Osteoblast (primary cell): ENCODE measurements around the gene TCF12. TPM values are rescaled to one million over a fixed set of nuclear protein-coding genes. Genes with fewer than 3 reads are reported as not detected.

Source experiments
- DNase-seq: peaks from one replicate; pipeline ENCODE4 v3.0.0; 2011; ENCODE audit warnings: low spot score, mixed read lengths; ENCODE audit not compliant: insufficient read length; ENCODE audit errors: missing footprints
- H2AFZ ChIP-seq: 2 replicates; pipeline ENCODE4 v1.6.0; 2011; ENCODE audit warnings: mild to moderate bottlenecking, low read length
- H3K27ac ChIP-seq: 2 replicates; pipeline ENCODE4 v1.5.1; 2011; ENCODE audit warnings: mild to moderate bottlenecking, low read depth, low read length, moderate library complexity
- H3K27me3 ChIP-seq: 2 replicates; pipeline ENCODE4 v1.6.0; 2012; ENCODE audit warnings: mild to moderate bottlenecking, control low read depth, inconsistent platforms, low read length, moderate library complexity; ENCODE audit not compliant: insufficient read depth
- H3K36me3 ChIP-seq: 2 replicates; pipeline ENCODE4 v1.5.1; 2011; ENCODE audit warnings: mild to moderate bottlenecking, low read length, control low read depth, moderate library complexity; ENCODE audit not compliant: insufficient read depth
- H3K4me1 ChIP-seq: 2 replicates; pipeline ENCODE4 v1.5.1; 2011; ENCODE audit warnings: mild to moderate bottlenecking, low read length, control low read depth, moderate library complexity; ENCODE audit not compliant: insufficient read depth
- H3K4me2 ChIP-seq: 2 replicates; pipeline ENCODE4 v1.6.0; 2011; ENCODE audit warnings: mild to moderate bottlenecking, low read length; ENCODE audit not compliant: insufficient read depth
- H3K4me3 ChIP-seq: fragments of 200-600 bp; sonication (generic); 3 replicates; pipeline ENCODE4 v1.5.1; 2012; ENCODE audit warnings: mild to moderate bottlenecking, low read length, inconsistent platforms; ENCODE audit not compliant: insufficient read depth
- H3K79me2 ChIP-seq: 2 replicates; pipeline ENCODE4 v1.6.0; 2012; ENCODE audit warnings: mild to moderate bottlenecking, low read length, control low read depth, inconsistent platforms; ENCODE audit not compliant: insufficient read depth
- H3K9me3 ChIP-seq: 2 replicates; pipeline ENCODE4 v1.5.1; 2011; ENCODE audit warnings: low read depth, low read length, control low read depth
- H4K20me1 ChIP-seq: 2 replicates; pipeline ENCODE4 v1.6.0; 2012; ENCODE audit warnings: mild to moderate bottlenecking, low read length, control low read depth; ENCODE audit not compliant: insufficient read depth
- total RNA-seq: library from RNA; depleted of rRNA; stranded (reverse); fragments of >200 nt; gene quantifications from 2 replicates; pipeline ENCODE4 v1.2.3, GENCODE V29; 2012
- TF ChIP-seq, protein P1 (sequence below): IDR thresholded peaks from 2 replicates; pipeline ENCODE4 v1.5.1; 2011; ENCODE audit warnings: mild to moderate bottlenecking, low read depth, low read length, moderate library complexity; ENCODE audit errors: extremely low read depth

TCF12 gene
- total RNA-seq, 1 donor = 86.5 TPM

DNA sequence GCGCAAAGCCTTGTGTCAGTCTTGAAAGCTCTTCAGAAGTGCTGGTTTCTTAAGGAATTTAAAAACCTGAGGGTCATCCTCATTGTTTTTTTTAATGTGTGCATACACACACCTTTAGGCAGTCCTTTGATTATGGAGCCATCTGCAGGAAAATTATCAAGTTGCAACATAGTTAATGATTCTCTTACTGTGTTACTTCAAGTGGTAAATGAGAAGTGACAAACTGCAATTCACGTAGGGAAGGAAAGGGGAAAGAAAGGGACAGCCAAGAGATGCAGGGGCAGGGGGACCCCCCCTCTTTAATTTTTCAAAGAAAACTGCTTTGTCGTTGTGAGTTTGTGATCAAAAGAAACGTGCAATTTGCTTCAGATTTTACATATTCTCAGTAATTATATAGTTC, 295.4 kb downstream of the TCF12 start:
- DNase-seq = no peak
- TF ChIP-seq, protein P1, sequence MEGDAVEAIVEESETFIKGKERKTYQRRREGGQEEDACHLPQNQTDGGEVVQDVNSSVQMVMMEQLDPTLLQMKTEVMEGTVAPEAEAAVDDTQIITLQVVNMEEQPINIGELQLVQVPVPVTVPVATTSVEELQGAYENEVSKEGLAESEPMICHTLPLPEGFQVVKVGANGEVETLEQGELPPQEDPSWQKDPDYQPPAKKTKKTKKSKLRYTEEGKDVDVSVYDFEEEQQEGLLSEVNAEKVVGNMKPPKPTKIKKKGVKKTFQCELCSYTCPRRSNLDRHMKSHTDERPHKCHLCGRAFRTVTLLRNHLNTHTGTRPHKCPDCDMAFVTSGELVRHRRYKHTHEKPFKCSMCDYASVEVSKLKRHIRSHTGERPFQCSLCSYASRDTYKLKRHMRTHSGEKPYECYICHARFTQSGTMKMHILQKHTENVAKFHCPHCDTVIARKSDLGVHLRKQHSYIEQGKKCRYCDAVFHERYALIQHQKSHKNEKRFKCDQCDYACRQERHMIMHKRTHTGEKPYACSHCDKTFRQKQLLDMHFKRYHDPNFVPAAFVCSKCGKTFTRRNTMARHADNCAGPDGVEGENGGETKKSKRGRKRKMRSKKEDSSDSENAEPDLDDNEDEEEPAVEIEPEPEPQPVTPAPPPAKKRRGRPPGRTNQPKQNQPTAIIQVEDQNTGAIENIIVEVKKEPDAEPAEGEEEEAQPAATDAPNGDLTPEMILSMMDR = peak; percentile 56
- H3K36me3 ChIP-seq = no peaks in the 10 kb centered on the region
- peak overlapping the region; percentile 17 for H3K27ac ChIP-seq
- H3K9me3 ChIP-seq = no peaks in the 10 kb centered on the region
- H3K4me2 ChIP-seq = no peak overlapping the region
- no peak overlapping the region for H3K4me3 ChIP-seq
- no peaks in the 10 kb centered on the region for H3K27me3 ChIP-seq
- H3K79me2 ChIP-seq = peaks cover 18% of the 10 kb centered on the region
- H3K4me1 ChIP-seq = peaks cover 50% of the 10 kb centered on the region
- H4K20me1 ChIP-seq = no peaks in the 10 kb centered on the region
- no peak overlapping the region for H2AFZ ChIP-seq

DNA sequence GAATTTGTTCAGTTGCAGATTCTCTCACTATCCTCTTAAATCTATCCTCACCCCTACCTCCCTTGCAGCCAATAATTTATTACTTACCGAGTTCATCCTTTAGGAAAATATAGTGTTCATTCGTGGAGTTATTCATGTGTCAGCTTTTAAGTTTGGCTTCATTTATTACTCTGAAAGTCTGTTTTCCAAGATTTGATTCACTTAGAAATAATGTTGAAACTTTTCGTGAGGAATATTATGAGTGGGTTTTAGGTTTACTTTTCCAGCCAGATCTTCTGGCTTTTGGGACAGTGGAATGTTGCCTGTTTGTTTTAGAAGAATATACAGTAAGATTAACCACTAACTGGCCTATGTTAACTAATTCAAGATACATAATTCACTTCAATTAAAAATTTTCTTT, 296.9 kb downstream of the TCF12 start:
- Histone ChIP-seq H3K4me2 (peak overlapping the region; percentile 72), H3K4me3 (no peak overlapping the region), H4K20me1 (no peaks in the 10 kb centered on the region), H3K27me3 (no peaks in the 10 kb centered on the region), H3K9me3 (no peaks in the 10 kb centered on the region), H3K27ac (peak overlapping the region; percentile 62), H2AFZ (no peak overlapping the region), H3K79me2 (peaks cover 29% of the 10 kb centered on the region), H3K4me1 (peaks cover 63% of the 10 kb centered on the region), H3K36me3 (no peaks in the 10 kb centered on the region)
- DNase-seq = no peak
- TF ChIP-seq, protein P1 = no peak

DNA sequence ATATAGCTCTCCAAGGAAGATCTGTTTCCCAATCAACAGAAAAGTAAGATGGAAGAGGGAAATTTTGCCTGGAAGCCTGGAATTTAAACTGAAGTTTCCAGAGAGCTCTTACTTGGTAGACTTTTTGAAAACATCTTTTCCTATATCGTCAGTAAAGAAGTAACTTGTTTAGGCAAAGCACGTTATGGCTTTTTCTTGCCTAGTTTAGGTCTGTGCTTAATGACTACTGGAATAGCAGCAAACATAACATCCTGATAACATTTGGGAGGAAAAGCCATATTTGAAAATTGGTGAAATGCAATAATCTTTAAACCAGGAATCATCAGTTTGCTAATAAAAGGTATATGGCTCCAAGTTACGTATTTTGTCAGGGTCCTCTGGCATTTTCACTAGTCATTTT, 297.4 kb downstream of the TCF12 start:
- DNase-seq = no peak
- Histone ChIP-seq H3K4me1 (peaks cover 68% of the 10 kb centered on the region), H3K27ac (peak overlapping the region; percentile 62), H3K4me2 (peak overlapping the region; percentile 72), H3K79me2 (peaks cover 34% of the 10 kb centered on the region), H3K4me3 (peak overlapping the region; percentile 27), H3K9me3 (no peaks in the 10 kb centered on the region), H3K36me3 (no peaks in the 10 kb centered on the region), H3K27me3 (no peaks in the 10 kb centered on the region), H4K20me1 (no peaks in the 10 kb centered on the region), H2AFZ (no peak overlapping the region)
- TF ChIP-seq, protein P1 = no peak

DNA sequence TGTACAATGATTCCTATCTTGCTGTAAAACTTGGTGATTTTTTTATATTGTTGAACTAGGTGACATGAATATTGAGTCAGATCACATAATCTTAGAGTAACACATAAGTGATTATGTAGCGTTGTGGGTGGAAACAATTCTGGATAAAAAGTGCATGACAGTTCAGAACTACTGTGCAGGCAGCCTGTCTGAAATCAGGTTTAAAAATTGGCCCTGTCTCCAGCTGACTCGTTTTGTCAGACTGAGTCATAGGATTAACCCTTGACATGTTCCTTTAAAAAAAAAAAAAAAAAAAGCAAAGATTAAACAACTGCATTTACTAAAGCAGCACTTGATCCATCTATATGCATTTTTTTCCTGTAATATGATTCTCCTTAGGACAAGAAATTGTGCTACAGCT, 297.8 kb downstream of the TCF12 start:
- H3K27ac ChIP-seq = peak overlapping the region; percentile 62
- peaks cover 38% of the 10 kb centered on the region for H3K79me2 ChIP-seq
- H4K20me1 ChIP-seq = no peaks in the 10 kb centered on the region
- H2AFZ ChIP-seq = no peak overlapping the region
- H3K4me2 ChIP-seq = peak overlapping the region; percentile 72
- H3K4me1 ChIP-seq = peaks cover 72% of the 10 kb centered on the region
- peak overlapping the region; percentile 27 for H3K4me3 ChIP-seq
- no peaks in the 10 kb centered on the region for H3K9me3 ChIP-seq
- DNase-seq = no peak
- TF ChIP-seq, protein P1 = no peak
- H3K27me3 ChIP-seq = no peaks in the 10 kb centered on the region
- H3K36me3 ChIP-seq = no peaks in the 10 kb centered on the region
